Fibroblast of lung (primary cell): ENCODE results near the gene UPK1A.

Experiments
- CTCF ChIP-seq, 2 donors: IDR thresholded peaks in 1 of 2; conservative IDR thresholded peaks in 1 of 2; 1 replicate in 1 of 2; 2 replicates in 1 of 2; pipeline ENCODE4 v1.5.1; 2011 to 2012; ENCODE audit warnings: low read length in 2 of 2, control low read depth in 1 of 2, inconsistent platforms in 1 of 2, low read depth in 1 of 2, mild to moderate bottlenecking in 1 of 2
- EZH2 ChIP-seq: IDR thresholded peaks from 2 replicates; pipeline ENCODE4 v1.5.1; 2012; ENCODE audit warnings: low read length, control low read depth, mild to moderate bottlenecking; ENCODE audit errors: missing control alignments

- TF ChIP-seq CTCF (conservative IDR thresholded peaks at IDR 0.05 in 1 of 2, IDR thresholded peaks at IDR 0.05 in 1 of 2; ENCODE audit: low read depth in 1 of 2, low read length in 2 of 2), result no peak
- TF ChIP-seq EZH2, result no peak
Observed at GRCh38 chr19:35715981-35716800, 49.9 kb downstream of the UPK1A start.
